Trophoblast cell (in vitro differentiated cells and primary cell): Measurements from ENCODE around the gene TREML1. TPM values are rescaled to one million over a fixed set of nuclear protein-coding genes. Genes with fewer than 3 reads are reported as not detected.
A peak's percentile ranks its signal among the peaks of the same experiment; 100 is the strongest.

ENCODE experiments used
- DNase-seq, 2 donors: peaks; one replicate each; pipeline ENCODE4 v3.0.0-alpha.2; 2016
- H2AFZ ChIP-seq: 2 replicates; pipeline ENCODE4 v1.6.1; 2013; ENCODE audit warnings: low read length, moderate library complexity, mild to moderate bottlenecking; ENCODE audit not compliant: insufficient read depth, poor library complexity
- H2AK5ac ChIP-seq: 2 replicates; pipeline ENCODE4 v1.6.1; 2013; ENCODE audit warnings: mild to moderate bottlenecking, low read length
- H2BK120ac ChIP-seq: 2 replicates; pipeline ENCODE4 v1.6.1; 2013; ENCODE audit warnings: low read length, mild to moderate bottlenecking, moderate library complexity; ENCODE audit not compliant: insufficient read depth, poor library complexity
- H2BK12ac ChIP-seq: 2 replicates; pipeline ENCODE4 v1.6.1; 2013; ENCODE audit warnings: mild to moderate bottlenecking, low read length, moderate library complexity
- H2BK5ac ChIP-seq: 2 replicates; pipeline ENCODE4 v1.6.1; 2013; ENCODE audit warnings: low read length, low read depth, moderate library complexity, mild to moderate bottlenecking; ENCODE audit not compliant: poor library complexity
- H3K14ac ChIP-seq: 2 replicates; pipeline ENCODE4 v1.6.1; 2013; ENCODE audit warnings: mild to moderate bottlenecking, low read length
- H3K18ac ChIP-seq: 2 replicates; pipeline ENCODE4 v1.6.1; 2013; ENCODE audit warnings: mild to moderate bottlenecking, low read length
- H3K23ac ChIP-seq: 2 replicates; pipeline ENCODE4 v1.6.1; 2013; ENCODE audit warnings: low read length
- H3K27ac ChIP-seq: 2 replicates; pipeline ENCODE4 v1.5.1; 2013; ENCODE audit warnings: low read depth, mild to moderate bottlenecking, inconsistent platforms, low read length, moderate library complexity
- H3K27me3 ChIP-seq: 2 replicates; pipeline ENCODE4 v1.6.1; 2013; ENCODE audit warnings: inconsistent platforms, mild to moderate bottlenecking, low read length, moderate library complexity; ENCODE audit not compliant: insufficient read depth
- H3K36me3 ChIP-seq, 2 experiments: 1 replicate in 1 of 2; 2 replicates in 1 of 2; pipeline ENCODE4 v1.6.1; 2013; ENCODE audit warnings: low read length in 2 of 2, mild to moderate bottlenecking in 2 of 2, moderate library complexity in 1 of 2; ENCODE audit not compliant: insufficient read depth in 2 of 2, control insufficient read depth in 1 of 2
- H3K4ac ChIP-seq: 2 replicates; pipeline ENCODE4 v1.6.1; 2013; ENCODE audit warnings: low read depth, mild to moderate bottlenecking, low read length, moderate library complexity
- H3K4me1 ChIP-seq, 2 experiments: 1 replicate in 1 of 2; 2 replicates in 1 of 2; pipeline ENCODE4 v1.6.1; 2013; ENCODE audit warnings: low read length in 2 of 2, mild to moderate bottlenecking in 2 of 2, moderate library complexity in 1 of 2; ENCODE audit not compliant: insufficient read depth in 2 of 2, control insufficient read depth in 1 of 2
- H3K4me2 ChIP-seq: 2 replicates; pipeline ENCODE4 v1.6.1; 2013; ENCODE audit warnings: inconsistent platforms, mild to moderate bottlenecking, low read length, moderate library complexity
- H3K4me3 ChIP-seq: 2 replicates; pipeline ENCODE4 v1.5.1; 2013; ENCODE audit warnings: mild to moderate bottlenecking, low read depth, low read length, inconsistent platforms
- H3K79me1 ChIP-seq: one replicate; pipeline ENCODE4 v1.6.1; 2013; ENCODE audit warnings: low read length
- H3K79me2 ChIP-seq: 2 replicates; pipeline ENCODE4 v1.6.1; 2013; ENCODE audit warnings: low read length, mild to moderate bottlenecking; ENCODE audit not compliant: control insufficient read depth, insufficient read depth, poor library complexity
- H3K9ac ChIP-seq: 2 replicates; pipeline ENCODE4 v1.6.1; 2013; ENCODE audit warnings: mild to moderate bottlenecking, low read length
- H3K9me3 ChIP-seq: 2 replicates; pipeline ENCODE4 v1.6.1; 2013; ENCODE audit warnings: low read depth, mild to moderate bottlenecking, control low read depth, inconsistent platforms, low read length; ENCODE audit not compliant: insufficient read depth
- H4K12ac ChIP-seq: 2 replicates; pipeline ENCODE4 v1.6.1; 2013; ENCODE audit warnings: low read depth, mild to moderate bottlenecking, low read length, moderate library complexity
- H4K8ac ChIP-seq: 2 replicates; pipeline ENCODE4 v1.6.1; 2013; ENCODE audit warnings: low read depth, mild to moderate bottlenecking, low read length, moderate library complexity
- H4K91ac ChIP-seq: one replicate; pipeline ENCODE4 v1.6.1; 2013; ENCODE audit warnings: low read depth, mild to moderate bottlenecking, low read length, moderate library complexity
- WGBS: extraction: QIAGEN DNeasy Blood & Tissue Kit; methylation state at CpG from one replicate; pipeline ENCODE4 v1.1.7; 2013; ENCODE audit warnings: missing lambda C conversion rate; ENCODE audit not compliant: insufficient read length, insufficient coverage; ENCODE audit errors: extremely low coverage; 5-methylcytosine and 5-hydroxymethylcytosine counted together
- polyA plus RNA-seq: library from polyadenylated mRNA; stranded (reverse); fragments of 200-250 nt; gene quantifications from 2 replicates; pipeline ENCODE4 v1.2.3, GENCODE V29; 2013

Gene TREML1, protein sequence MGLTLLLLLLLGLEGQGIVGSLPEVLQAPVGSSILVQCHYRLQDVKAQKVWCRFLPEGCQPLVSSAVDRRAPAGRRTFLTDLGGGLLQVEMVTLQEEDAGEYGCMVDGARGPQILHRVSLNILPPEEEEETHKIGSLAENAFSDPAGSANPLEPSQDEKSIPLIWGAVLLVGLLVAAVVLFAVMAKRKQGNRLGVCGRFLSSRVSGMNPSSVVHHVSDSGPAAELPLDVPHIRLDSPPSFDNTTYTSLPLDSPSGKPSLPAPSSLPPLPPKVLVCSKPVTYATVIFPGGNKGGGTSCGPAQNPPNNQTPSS
- not detected in 2 replicates for polyA plus RNA-seq

DNA sequence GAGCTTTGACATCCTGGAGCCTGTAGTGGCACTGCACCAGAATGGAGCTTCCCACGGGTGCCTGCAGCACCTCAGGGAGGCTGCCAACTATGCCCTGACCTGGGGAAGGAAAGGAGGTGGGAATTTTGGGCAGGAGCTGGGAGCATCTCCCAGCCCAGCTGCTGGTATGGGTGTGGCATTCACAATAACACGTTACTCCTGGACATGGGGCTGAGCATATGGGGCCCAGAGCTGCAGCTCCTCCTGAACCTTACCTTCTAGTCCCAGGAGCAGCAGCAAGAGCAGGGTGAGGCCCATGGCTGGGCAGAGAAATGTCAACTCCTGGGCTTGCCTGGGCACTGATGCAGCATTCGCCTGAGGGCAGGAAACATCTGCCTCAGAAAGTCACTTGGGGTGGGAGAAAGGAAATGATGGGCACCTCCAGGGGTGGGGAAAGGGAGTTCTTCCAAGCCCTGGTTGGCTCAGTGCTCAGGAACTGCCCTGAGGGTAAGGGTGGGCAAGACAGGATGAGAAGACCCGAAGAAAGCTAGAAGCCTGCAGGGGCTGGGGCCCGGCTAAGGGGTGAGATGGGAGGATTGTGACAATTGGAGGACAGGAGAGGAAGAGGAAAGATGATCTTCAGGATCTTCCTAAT is at the start of gene TREML1:
Gene TREML1 (minus strand): TSS at position 356 of the 634 bp plus-strand sequence. CDS start 59 bp downstream, at position 297.
- Histone ChIP-seq H3K9ac (no peak within 1 kb of the TSS), H3K4me2 (no peak within 1 kb of the TSS), H3K4me1 (peaks cover 2 to 13% of the 10 kb centered on the region in 2 experiments), H3K27ac (no peak within 1 kb of the TSS), H3K36me3 (no peaks in the 10 kb centered on the region), H3K27me3 (no peaks in the 10 kb centered on the region), H3K23ac (no peak within 1 kb of the TSS), H3K4me3 (no peak within 1 kb of the TSS), H3K79me1 (no peaks in the 10 kb centered on the region), H4K91ac (no peak within 1 kb of the TSS), H3K4ac (no peak within 1 kb of the TSS), H2BK5ac (no peak within 1 kb of the TSS), H2AFZ (no peak within 1 kb of the TSS), H3K9me3 (peaks cover 3% of the 10 kb centered on the region), H2AK5ac (no peak within 1 kb of the TSS), H4K12ac (no peak within 1 kb of the TSS), H3K79me2 (no peaks in the 10 kb centered on the region), H2BK12ac (no peak within 1 kb of the TSS), H4K8ac (no peak within 1 kb of the TSS), H3K18ac (no peak within 1 kb of the TSS), H2BK120ac (no peak within 1 kb of the TSS), H3K14ac (no peak within 1 kb of the TSS)
- no CpG with 5 or more reads among the region's 5 CpGs for WGBS
- DNase-seq = no peak

DNA sequence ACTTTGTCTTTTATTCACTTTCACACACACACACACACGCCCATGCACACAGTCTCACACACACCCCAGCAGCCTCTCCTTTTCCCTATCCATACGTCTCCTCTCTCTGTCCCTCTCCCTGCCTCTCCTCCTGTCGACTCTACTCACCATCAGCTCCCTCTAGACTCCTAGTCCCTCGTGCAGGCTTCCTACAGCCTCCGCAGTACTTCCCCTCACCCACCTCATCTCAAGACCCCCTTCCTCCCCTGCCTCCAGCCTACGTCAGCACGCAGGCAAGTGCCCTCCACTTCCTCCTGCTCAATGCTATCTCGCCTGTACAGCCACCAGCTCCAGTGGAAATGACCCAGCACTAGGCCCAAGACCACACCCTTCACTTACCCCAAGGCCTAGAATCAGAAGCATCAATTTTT is 47.6 kb upstream of the TREML1 start:
- H3K4me3 ChIP-seq = no peak overlapping the region
- no peak for DNase-seq
- WGBS = no CpG with 5 or more reads among the region's 8 CpGs
- no peak overlapping the region for H3K4ac ChIP-seq
- H3K14ac ChIP-seq = no peak overlapping the region
- no peak overlapping the region for H3K23ac ChIP-seq
- H3K18ac ChIP-seq = no peak overlapping the region
- no peaks in the 10 kb centered on the region for H3K36me3 ChIP-seq
- no peak overlapping the region for H4K8ac ChIP-seq
- H3K79me1 ChIP-seq = no peaks in the 10 kb centered on the region
- H2AK5ac ChIP-seq = no peak overlapping the region
- H2BK12ac ChIP-seq = no peak overlapping the region
- H2BK5ac ChIP-seq = no peak overlapping the region
- no peak overlapping the region for H3K27ac ChIP-seq
- H3K9me3 ChIP-seq = peaks cover 2% of the 10 kb centered on the region
- no peak overlapping the region for H4K12ac ChIP-seq
- no peak overlapping the region for H4K91ac ChIP-seq
- no peak overlapping the region for H3K4me2 ChIP-seq
- H2BK120ac ChIP-seq = no peak overlapping the region
- H2AFZ ChIP-seq = no peak overlapping the region
- H3K9ac ChIP-seq = no peak overlapping the region
- H3K79me2 ChIP-seq = no peaks in the 10 kb centered on the region
- H3K4me1 ChIP-seq = peaks cover 0 to 4% of the 10 kb centered on the region in 2 experiments
- no peaks in the 10 kb centered on the region for H3K27me3 ChIP-seq

DNA sequence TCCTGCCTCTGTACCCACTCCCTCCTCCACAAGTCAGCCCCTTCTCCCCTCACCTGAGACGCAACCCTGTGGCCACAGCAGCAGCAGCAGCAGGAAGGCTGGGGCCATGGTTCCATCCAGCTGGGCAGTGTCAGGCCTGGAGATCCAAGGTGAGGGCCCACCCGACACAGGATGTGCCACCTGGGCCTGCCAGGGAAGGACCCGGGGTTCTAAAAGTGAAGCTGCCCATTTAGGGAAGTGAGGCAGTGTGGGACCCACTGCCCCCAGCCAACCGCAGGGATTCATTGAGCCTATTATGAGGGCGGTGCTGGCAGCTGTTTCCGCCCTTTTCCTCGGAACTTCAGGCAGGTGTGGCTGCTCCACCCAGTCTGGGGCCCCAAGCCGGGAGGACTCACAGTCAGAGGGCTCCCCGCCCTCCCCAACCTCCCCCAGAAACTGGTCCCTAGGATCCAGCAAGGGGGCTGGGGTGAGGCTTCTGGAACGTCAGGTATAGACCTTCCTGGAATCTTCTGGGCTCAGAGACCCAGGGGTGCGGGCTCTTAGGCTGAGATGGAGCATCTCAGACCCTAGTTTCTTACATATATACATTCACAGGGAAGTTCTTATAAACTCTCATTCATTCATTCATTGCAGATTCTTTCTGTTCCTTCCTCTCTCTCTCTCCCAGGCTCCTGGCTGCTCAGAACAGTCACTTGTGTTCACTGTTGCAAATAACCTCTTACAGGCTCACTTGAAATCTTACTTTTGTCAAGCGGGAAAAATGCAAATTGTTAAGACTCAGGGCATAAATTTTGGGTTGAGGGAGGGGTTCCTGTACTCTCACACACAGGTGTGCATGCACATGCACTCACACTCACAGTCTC is 47.0 kb upstream of the TREML1 start, which contains the start of gene TREML2:
Gene TREML2 (minus strand): TSS at position 249 of the 863 bp plus-strand sequence. CDS start 141 bp downstream, at position 108.
- H3K14ac ChIP-seq = no peak within 1 kb of the TSS
- H3K79me1 ChIP-seq = no peaks in the 10 kb centered on the region
- no peak within 1 kb of the TSS for H3K23ac ChIP-seq
- no peak within 1 kb of the TSS for H3K4me3 ChIP-seq
- H4K8ac ChIP-seq = no peak within 1 kb of the TSS
- H2AK5ac ChIP-seq = no peak within 1 kb of the TSS
- no CpG with 5 or more reads among the region's 12 CpGs for WGBS
- H3K18ac ChIP-seq = no peak within 1 kb of the TSS
- H4K12ac ChIP-seq = no peak within 1 kb of the TSS
- H2BK5ac ChIP-seq = no peak within 1 kb of the TSS
- peak within 1 kb of the TSS; percentile 42 for H4K91ac ChIP-seq
- no peak within 1 kb of the TSS for H2BK120ac ChIP-seq
- H3K4me2 ChIP-seq = no peak within 1 kb of the TSS
- peaks cover 2% of the 10 kb centered on the region for H3K9me3 ChIP-seq
- DNase-seq = no peak
- no peak within 1 kb of the TSS for H3K4ac ChIP-seq
- H3K27me3 ChIP-seq = no peaks in the 10 kb centered on the region
- H3K79me2 ChIP-seq = no peaks in the 10 kb centered on the region
- H3K4me1 ChIP-seq = peaks cover 0 to 4% of the 10 kb centered on the region in 2 experiments
- H2AFZ ChIP-seq = no peak within 1 kb of the TSS
- H2BK12ac ChIP-seq = no peak within 1 kb of the TSS
- peak within 1 kb of the TSS; percentile 9 for H3K27ac ChIP-seq
- H3K9ac ChIP-seq = no peak within 1 kb of the TSS
- H3K36me3 ChIP-seq = no peaks in the 10 kb centered on the region

DNA sequence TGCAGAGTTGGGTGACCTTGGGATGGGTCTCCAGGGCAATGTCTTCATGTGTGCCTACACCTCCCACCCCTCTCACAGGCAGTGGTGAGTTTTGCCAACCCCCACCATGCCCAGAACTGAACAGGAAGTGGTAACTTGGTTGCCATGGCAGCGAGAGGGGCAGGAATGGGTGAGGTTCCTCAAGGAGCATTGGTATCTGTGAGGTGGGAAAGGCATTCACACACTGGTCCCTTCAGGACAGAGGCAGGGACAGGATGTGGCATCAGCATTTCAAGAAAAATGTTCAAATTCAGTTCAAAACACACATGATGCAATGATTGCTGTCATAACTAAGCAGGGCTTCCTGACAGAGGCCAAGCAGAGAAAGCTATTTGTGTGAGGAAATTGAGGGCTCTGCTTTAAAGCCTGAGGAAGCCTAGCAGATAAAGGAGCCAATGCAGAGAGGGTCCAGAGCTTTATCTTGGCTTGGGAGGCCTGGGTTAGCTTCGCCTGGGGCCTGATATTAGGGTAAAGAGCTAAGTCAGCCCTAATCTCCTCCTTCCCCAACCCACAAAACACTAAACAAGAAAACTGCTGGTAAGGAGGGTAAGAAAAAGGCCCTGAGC is 46.3 kb upstream of the TREML1 start:
- Histone ChIP-seq H3K9ac (no peak overlapping the region), H3K9me3 (peaks cover 2% of the 10 kb centered on the region), H3K14ac (no peak overlapping the region), H4K8ac (no peak overlapping the region), H2BK120ac (no peak overlapping the region), H2AFZ (no peak overlapping the region), H3K23ac (no peak overlapping the region), H3K4me3 (no peak overlapping the region), H2BK12ac (no peak overlapping the region), H3K18ac (no peak overlapping the region), H4K91ac (no peak overlapping the region), H2BK5ac (no peak overlapping the region), H3K36me3 (no peaks in the 10 kb centered on the region), H3K79me2 (no peaks in the 10 kb centered on the region), H2AK5ac (no peak overlapping the region), H3K4me2 (no peak overlapping the region), H3K27me3 (no peaks in the 10 kb centered on the region), H3K79me1 (no peaks in the 10 kb centered on the region), H3K4me1 (peaks cover 0 to 4% of the 10 kb centered on the region in 2 experiments), H4K12ac (no peak overlapping the region), H3K4ac (no peak overlapping the region), H3K27ac (peak overlapping the region; percentile 9)
- DNase-seq = no peak
- no CpG with 5 or more reads among the region's 2 CpGs for WGBS
